ENCODE results near the gene IZUMO2.

IZUMO2 gene

DNA sequence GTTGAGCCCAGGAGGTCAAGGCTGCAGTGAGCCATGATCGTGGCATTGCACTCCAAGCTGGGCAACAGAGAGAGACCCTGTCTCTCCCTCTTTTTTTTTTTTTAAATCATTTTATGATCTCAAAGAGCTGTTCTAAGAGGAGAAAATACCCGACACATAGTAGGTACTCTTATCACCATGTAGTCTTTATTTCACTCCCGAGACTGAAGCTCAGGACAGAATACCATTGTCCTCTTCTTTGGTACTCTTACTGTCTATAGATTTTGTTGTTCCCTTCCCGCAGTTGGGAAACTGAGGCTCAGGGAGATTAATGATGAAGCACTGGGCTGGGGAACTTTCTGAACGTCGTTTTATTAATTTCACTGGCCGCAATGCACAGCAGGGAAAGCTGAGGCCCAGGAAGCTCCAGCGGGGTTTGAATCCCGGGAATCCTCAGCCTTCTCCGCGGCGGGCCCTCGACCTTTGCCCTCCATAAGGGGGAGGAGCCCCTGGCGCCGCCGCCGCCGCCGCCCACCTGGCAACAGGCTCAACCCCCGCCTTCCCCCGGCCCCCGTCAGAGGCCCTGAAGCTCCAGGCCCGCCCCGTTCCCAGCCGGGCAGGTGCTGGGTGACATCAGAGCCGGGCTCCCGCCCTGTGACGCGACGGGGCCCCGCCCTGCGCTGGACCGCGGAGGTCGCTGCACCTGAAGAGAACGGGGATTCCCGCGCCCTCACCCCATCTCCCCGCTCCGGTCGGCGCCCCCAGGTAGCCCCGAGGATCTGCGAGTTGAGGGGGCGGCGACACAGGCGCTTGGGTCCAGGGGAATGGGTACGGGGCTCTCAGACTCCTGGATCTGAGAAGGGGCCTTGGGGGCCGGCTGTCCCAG, 42.0 kb upstream of the IZUMO2 start:
- Histone ChIP-seq H3K4me2 (ENCODE audit: low read length) (no peak overlapping the region), H3K4me3 (ENCODE audit: low read length) (no peak overlapping the region)
- no peak for TF ChIP-seq EZH2phosphoT487 (IDR thresholded peaks at IDR 0.05; ENCODE audit: borderline replicate concordance, low read length)
- TF ChIP-seq, protein P1, sequence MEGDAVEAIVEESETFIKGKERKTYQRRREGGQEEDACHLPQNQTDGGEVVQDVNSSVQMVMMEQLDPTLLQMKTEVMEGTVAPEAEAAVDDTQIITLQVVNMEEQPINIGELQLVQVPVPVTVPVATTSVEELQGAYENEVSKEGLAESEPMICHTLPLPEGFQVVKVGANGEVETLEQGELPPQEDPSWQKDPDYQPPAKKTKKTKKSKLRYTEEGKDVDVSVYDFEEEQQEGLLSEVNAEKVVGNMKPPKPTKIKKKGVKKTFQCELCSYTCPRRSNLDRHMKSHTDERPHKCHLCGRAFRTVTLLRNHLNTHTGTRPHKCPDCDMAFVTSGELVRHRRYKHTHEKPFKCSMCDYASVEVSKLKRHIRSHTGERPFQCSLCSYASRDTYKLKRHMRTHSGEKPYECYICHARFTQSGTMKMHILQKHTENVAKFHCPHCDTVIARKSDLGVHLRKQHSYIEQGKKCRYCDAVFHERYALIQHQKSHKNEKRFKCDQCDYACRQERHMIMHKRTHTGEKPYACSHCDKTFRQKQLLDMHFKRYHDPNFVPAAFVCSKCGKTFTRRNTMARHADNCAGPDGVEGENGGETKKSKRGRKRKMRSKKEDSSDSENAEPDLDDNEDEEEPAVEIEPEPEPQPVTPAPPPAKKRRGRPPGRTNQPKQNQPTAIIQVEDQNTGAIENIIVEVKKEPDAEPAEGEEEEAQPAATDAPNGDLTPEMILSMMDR (IDR thresholded peaks at IDR 0.05; ENCODE audit: low read depth, low read length, poor library complexity, severe bottlenecking) = no peak

DNA sequence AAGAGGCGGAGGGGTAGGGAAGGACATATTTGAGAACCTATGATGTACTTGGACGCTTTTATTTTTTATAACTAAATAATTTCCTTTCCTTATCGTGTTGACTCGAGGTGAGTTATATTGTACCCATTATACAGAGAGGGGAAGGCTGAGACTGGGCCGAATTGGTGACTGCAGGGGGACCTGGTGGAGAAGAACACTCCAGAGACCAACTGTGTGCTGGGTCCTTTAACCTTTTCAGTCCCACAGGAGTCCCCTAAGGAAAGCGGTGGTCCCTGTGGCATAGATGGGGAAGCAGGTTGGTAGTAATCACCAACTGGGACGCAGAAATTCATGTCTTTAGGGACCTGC, 41.0 kb upstream of the IZUMO2 start:
- Histone ChIP-seq H3K79me2 (ENCODE audit: control insufficient read depth, low read length) (no peaks in the 10 kb centered on the region), H3K36me3 (ENCODE audit: control insufficient read depth, low read length) (no peaks in the 10 kb centered on the region), H3F3A (ENCODE audit: control insufficient read depth, insufficient read depth) (no peaks in the 10 kb centered on the region), H3K27ac (ENCODE audit: low read depth, low read length) (no peak overlapping the region), H3K9me2 (replicated peaks; ENCODE audit: control insufficient read depth, low read length) (no peaks in the 10 kb centered on the region), H3K9me3 (ENCODE audit: control insufficient read depth, insufficient read depth, low read length) (no peaks in the 10 kb centered on the region), H3K27me3 (ENCODE audit: control insufficient read depth, low read length) (peaks cover 5% of the 10 kb centered on the region; the same call in 1 of the 2 replicates), H3K4me3 (ENCODE audit: low read length) (no peak overlapping the region), H4K20me1 (ENCODE audit: control insufficient read depth, insufficient read depth, low read depth, low read length) (no peaks in the 10 kb centered on the region), H3K4me1 (ENCODE audit: control insufficient read depth, low read length) (no peaks in the 10 kb centered on the region), H3K4me2 (ENCODE audit: low read length) (no peak overlapping the region)
- TF ChIP-seq, protein P1 (IDR thresholded peaks at IDR 0.05; ENCODE audit: low read depth, low read length, poor library complexity, severe bottlenecking) = no peak
- TF ChIP-seq EZH2phosphoT487 (IDR thresholded peaks at IDR 0.05; ENCODE audit: borderline replicate concordance, low read length) = no peak

More for the DNA sequence above, 42.0 kb upstream of the IZUMO2 start:
- Histone ChIP-seq H3K4me1 (ENCODE audit: control insufficient read depth, low read length) (no peaks in the 10 kb centered on the region), H3K27ac (ENCODE audit: low read depth, low read length) (no peak overlapping the region), H3F3A (ENCODE audit: control insufficient read depth, insufficient read depth) (no peaks in the 10 kb centered on the region), H3K79me2 (ENCODE audit: control insufficient read depth, low read length) (no peaks in the 10 kb centered on the region), H4K20me1 (ENCODE audit: control insufficient read depth, insufficient read depth, low read depth, low read length) (no peaks in the 10 kb centered on the region), H3K9me3 (ENCODE audit: control insufficient read depth, insufficient read depth, low read length) (no peaks in the 10 kb centered on the region), H3K9me2 (replicated peaks; ENCODE audit: control insufficient read depth, low read length) (no peaks in the 10 kb centered on the region), H3K27me3 (ENCODE audit: control insufficient read depth, low read length) (peaks cover 5% of the 10 kb centered on the region; the same call in 1 of the 2 replicates), H3K36me3 (ENCODE audit: control insufficient read depth, low read length) (no peaks in the 10 kb centered on the region)

DNA sequence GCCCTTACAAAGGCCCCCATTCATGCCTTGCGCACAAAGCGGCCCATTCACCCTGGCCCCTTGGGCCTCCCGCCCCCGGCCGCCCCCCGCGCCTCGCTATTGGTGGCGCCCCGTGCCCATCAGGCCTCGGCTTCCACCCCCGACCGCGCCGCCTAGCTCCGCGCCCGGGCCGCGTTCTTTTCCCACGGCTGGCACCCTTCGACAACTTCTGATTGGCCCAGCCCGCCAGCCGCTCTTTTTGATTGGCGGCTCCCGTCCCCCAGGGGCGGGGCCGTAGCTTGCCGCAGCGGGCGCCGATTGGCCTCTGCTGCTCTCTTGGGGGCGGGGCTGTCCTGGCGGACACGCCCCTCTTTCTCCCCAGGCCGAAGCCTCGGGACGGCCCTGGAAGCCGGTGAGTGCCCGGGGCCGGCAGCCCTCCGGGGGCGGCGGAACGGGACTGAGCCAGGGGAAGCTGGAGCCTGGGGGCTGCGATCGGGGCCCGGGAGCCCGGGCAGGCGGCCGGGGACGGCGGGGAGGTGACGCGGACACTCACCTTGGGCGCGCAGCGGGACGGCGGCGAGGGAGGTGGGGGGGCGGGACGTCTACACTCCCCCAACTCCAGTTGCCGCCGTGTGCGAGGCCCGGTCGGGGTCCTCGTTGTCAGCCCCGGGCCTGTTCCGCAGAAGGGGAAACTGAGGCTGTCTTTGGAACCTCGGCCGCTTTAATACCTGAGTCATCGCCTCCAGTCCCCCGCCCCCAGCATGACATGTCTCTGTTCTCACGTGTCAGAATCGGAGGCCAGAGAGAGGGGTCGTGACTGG, 40.4 kb upstream of the IZUMO2 start, which contains the start of gene MYH14:
MYH14 (plus strand) TSS at position 342 of the 800 bp plus-strand sequence. CDS start 6,744 bp downstream, outside the sequence.
- no peaks in the 10 kb centered on the region for H4K20me1 ChIP-seq (ENCODE audit: control insufficient read depth, insufficient read depth, low read depth, low read length)
- no peaks in the 10 kb centered on the region for H3K79me2 ChIP-seq (ENCODE audit: control insufficient read depth, low read length)
- H3K27me3 ChIP-seq (ENCODE audit: control insufficient read depth, low read length) = peaks cover 5% of the 10 kb centered on the region; the same call in 1 of the 2 replicates
- H3K4me3 ChIP-seq (ENCODE audit: low read length) = no peak within 1 kb of the TSS
- H3F3A ChIP-seq (ENCODE audit: control insufficient read depth, insufficient read depth) = no peaks in the 10 kb centered on the region
- H3K9me2 ChIP-seq (replicated peaks; ENCODE audit: control insufficient read depth, low read length) = no peaks in the 10 kb centered on the region
- no peaks in the 10 kb centered on the region for H3K4me1 ChIP-seq (ENCODE audit: control insufficient read depth, low read length)
- no peak within 1 kb of the TSS for H3K27ac ChIP-seq (ENCODE audit: low read depth, low read length)
- no peaks in the 10 kb centered on the region for H3K36me3 ChIP-seq (ENCODE audit: control insufficient read depth, low read length)
- no peaks in the 10 kb centered on the region for H3K9me3 ChIP-seq (ENCODE audit: control insufficient read depth, insufficient read depth, low read length)
- no peak within 1 kb of the TSS for H3K4me2 ChIP-seq (ENCODE audit: low read length)
- TF ChIP-seq, protein P1 (IDR thresholded peaks at IDR 0.05; ENCODE audit: low read depth, low read length, poor library complexity, severe bottlenecking) = no peak
- TF ChIP-seq EZH2phosphoT487 (IDR thresholded peaks at IDR 0.05; ENCODE audit: borderline replicate concordance, low read length) = no peak

Data from DOHH2 (cell line).